Stimulated activated naive B cell treated with anti-CD40 and anti-IgM and Interleukin-4, amounts not matched to agents 10 μg/mL and 1 μg/mL and 100 μg/mL, for 72 hours (primary cell): ENCODE data around the gene MIEN1.

Experiments used
- ATAC-seq, 2 donors: fragments of 150-1000 bp; cut with Tn5 transposase; replicated peaks; 2 replicates each; pipeline ENCODE4 v1.10.0; 2021; ENCODE audit warnings: moderate library complexity in 1 of 2
- DNase-seq: peaks from one replicate; pipeline ENCODE4 v3.0.0; 2021
- H3K27ac Mint-ChIP-seq: one replicate; pipeline ENCODE4 v1.8.0; 2022; ENCODE audit warnings: mild to moderate bottlenecking, mixed read lengths
- H3K27me3 Mint-ChIP-seq, 2 donors: one replicate each; pipeline ENCODE4 v1.8.0; 2022; ENCODE audit warnings: mixed read lengths in 2 of 2
- H3K36me3 Mint-ChIP-seq, 2 donors: one replicate each; pipeline ENCODE4 v1.8.0; 2022; ENCODE audit warnings: mixed read lengths in 2 of 2, mild to moderate bottlenecking in 1 of 2
- H3K4me1 Mint-ChIP-seq, 2 donors: one replicate each; pipeline ENCODE4 v1.8.0; 2022; ENCODE audit warnings: mixed read lengths in 2 of 2, mild to moderate bottlenecking in 1 of 2
- H3K4me3 Mint-ChIP-seq, 2 donors: one replicate each; pipeline ENCODE4 v1.8.0; 2022; ENCODE audit warnings: mild to moderate bottlenecking in 2 of 2, mixed read lengths in 2 of 2, moderate library complexity in 1 of 2
- H3K9me3 Mint-ChIP-seq, 2 donors: one replicate each; pipeline ENCODE4 v1.8.0; 2022; ENCODE audit warnings: mixed read lengths in 2 of 2, mild to moderate bottlenecking in 1 of 2

The MIEN1 gene

DNA sequence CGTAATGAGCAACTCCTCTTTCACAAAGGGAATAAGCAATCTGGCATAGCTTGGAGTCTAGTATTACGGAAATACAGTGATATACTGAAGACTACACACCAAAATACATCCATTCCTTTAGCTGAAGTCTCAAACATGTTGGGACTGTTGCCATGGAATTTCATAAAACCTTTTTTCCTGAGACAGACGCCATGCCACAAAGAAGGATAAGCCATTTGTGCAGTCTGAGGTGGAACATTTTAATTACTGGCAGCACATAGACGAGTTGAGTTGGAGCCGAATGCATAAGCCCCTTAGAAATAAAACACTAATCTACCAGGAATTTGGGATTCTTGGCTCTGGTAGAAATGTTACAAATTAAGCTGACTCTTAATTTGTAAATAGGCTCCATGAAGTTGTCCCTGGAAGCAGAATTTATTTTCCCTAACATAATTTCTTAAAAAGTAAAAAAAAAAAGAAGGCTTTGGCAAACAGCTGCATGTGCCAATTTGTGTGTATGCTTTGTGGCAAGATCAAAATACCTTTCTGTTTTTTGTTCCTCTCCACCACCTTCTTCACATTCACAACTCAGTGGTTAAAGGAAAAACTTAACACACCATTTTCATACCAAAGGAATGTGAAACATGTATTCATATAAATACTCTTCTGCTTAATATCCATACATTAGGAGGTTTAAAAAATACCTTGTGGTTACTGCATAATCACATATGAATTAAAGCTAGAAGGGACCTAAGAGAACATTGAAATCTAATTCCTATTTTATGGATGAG, 32.9 kb upstream of the MIEN1 start:
- Mint-ChIP-seq H3K27ac (peak overlapping the region; percentile 21), H3K27me3 (no peaks in the 10 kb centered on the region), H3K9me3 (no peaks in the 10 kb centered on the region), H3K4me1 (peaks cover 53 to 80% of the 10 kb centered on the region in 2 donors), H3K4me3 (peak overlapping the region in 1 of 2 donors; percentile 32), H3K36me3 (peaks cover 62 to 78% of the 10 kb centered on the region in 2 donors)
- no peak for ATAC-seq
- no peak for DNase-seq

DNA sequence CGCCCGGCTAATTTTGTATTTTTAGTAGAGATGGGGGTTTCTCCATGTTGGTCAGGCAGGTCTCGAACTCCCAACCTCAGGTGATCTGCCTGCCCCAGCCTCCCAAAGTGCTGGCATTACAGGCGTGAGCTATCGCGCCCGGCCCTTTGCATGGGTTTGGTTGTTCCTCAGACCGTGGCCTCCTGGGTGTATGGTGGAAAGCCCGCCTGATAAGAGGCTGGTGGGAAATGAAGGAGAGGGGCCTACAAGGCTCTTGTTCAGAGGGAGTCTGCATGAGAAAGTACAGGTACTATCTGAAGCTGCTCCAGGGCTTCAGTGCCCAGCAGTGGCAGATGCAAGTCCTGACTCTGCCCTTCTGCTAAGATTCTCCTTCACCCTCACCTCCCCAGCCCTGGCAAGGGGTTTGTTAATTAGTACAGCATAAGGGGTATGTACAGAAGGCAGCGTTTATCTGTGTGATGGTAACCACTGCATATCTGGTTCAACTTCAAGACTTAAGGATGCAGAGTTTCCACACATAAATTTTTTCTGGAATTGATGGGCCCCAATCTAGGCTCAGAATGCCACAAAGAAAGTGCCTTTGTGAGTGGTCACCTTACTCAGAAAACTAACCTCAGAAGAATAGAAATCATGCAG, 31.6 kb upstream of the MIEN1 start:
- DNase-seq = no peak
- no peak for ATAC-seq
- Mint-ChIP-seq H3K9me3 (no peaks in the 10 kb centered on the region), H3K27me3 (no peaks in the 10 kb centered on the region), H3K4me3 (no peak overlapping the region), H3K27ac (peak overlapping the region; percentile 69), H3K4me1 (peaks cover 55 to 80% of the 10 kb centered on the region in 2 donors), H3K36me3 (peaks cover 51 to 72% of the 10 kb centered on the region in 2 donors)

DNA sequence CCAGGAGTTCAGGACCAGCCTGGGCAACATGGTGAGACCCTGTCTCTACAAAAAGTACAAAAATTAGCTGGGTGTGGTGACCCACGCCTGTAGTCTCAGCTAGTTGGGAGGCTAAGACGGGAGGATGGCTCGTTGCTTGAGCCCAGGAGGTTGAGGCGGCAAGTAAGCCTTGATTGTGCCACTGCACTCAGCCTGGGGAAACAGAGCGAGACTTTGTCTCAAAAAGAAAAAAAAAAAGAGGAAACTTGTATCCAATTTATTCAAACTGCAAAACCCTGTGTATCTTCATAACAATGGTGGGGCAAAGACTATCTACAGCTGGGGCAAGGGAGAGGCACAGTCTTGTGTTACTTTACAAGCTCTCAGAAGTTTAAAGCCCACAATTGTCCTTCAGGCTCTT, 28.9 kb upstream of the MIEN1 start:
- no peak for ATAC-seq
- Mint-ChIP-seq H3K27ac (peak overlapping the region; percentile 96), H3K27me3 (no peaks in the 10 kb centered on the region), H3K4me3 (peak overlapping the region; percentile 39 to 51), H3K9me3 (no peaks in the 10 kb centered on the region), H3K4me1 (peaks cover 53 to 77% of the 10 kb centered on the region in 2 donors), H3K36me3 (peaks cover 25 to 48% of the 10 kb centered on the region in 2 donors)
- DNase-seq = no peak

DNA sequence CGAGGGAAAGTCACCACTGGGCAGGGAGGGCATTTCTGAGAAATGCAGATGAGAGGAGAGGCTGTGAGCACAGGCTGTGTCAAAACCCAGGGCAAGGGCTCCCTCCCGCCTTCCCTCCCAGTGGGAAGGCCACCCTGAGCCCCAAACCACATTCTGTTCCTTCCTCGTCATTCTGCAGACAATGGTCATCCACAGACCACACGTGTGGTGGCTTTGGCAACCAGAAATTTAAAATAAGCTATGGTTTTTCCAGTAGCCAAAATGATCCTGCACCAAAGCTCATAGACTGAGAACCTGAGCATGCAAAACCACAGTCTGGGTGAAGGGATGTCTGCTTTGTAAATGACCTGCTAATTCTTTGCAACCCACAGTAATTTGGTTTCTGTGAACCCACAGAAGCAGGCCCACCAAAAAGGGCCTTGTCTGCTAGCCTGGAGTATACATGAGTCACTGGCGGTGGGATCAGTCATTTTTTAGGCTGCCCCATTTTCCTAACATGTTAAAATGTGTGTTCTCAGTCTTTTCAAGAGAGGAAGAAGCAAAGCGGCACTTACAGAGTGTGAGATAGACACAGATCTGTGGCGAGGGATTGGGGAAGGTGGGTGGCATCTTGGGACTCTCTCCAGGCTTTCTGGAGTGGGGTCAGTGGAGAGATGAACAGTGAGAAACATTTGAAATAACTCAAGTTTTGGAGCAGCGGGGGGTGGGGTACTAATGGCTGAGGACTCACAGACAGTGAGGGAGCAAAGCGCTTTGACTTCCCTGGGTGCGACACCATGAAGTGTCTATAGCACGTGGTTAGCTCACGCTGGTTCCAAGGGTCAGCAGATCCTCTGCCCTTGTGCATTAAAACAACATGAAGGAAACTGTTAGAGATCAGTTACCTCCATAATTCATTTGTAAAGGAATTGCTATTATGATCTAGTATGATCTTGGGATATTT, 27.9 kb upstream of the MIEN1 start:
- H3K9me3 Mint-ChIP-seq = no peaks in the 10 kb centered on the region
- peaks cover 57 to 82% of the 10 kb centered on the region in 2 donors for H3K4me1 Mint-ChIP-seq
- H3K4me3 Mint-ChIP-seq = peak overlapping the region; percentile 57 to 63
- ATAC-seq = peak; percentile 27 to 33
- no peaks in the 10 kb centered on the region for H3K27me3 Mint-ChIP-seq
- peak; percentile 69 for DNase-seq
- peak overlapping the region; percentile 96 for H3K27ac Mint-ChIP-seq
- peaks cover 28 to 47% of the 10 kb centered on the region in 2 donors for H3K36me3 Mint-ChIP-seq

DNA sequence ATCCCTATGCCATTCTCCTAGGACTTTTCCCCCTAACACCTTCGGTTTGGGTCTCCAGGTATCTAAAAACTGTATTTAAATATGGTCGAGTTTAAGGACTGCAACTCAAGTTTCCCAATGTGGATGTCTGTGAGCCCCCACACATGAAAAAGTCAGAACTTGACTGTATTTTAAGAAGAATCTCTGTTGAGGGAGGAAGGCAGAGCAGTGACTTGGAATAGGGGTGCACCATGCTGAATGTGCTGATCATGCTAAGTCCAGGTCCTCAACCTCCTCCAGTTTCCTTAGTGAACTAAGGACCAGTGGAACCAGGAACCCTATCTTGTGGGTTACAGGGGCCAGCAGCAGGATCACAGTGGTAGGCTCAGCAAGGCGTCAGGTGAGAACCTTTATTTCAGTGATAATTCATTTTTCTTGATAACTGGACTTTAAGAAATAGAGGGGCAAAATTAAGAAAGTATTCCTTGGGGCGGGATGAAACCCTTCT, 26.9 kb upstream of the MIEN1 start:
- Mint-ChIP-seq H3K9me3 (no peaks in the 10 kb centered on the region), H3K27me3 (no peaks in the 10 kb centered on the region), H3K4me1 (peaks cover 58 to 83% of the 10 kb centered on the region in 2 donors), H3K36me3 (peaks cover 24 to 40% of the 10 kb centered on the region in 2 donors), H3K4me3 (peak overlapping the region in 1 of 2 donors; percentile 54), H3K27ac (peak overlapping the region; percentile 96)
- no peak for DNase-seq
- ATAC-seq = no peak

DNA sequence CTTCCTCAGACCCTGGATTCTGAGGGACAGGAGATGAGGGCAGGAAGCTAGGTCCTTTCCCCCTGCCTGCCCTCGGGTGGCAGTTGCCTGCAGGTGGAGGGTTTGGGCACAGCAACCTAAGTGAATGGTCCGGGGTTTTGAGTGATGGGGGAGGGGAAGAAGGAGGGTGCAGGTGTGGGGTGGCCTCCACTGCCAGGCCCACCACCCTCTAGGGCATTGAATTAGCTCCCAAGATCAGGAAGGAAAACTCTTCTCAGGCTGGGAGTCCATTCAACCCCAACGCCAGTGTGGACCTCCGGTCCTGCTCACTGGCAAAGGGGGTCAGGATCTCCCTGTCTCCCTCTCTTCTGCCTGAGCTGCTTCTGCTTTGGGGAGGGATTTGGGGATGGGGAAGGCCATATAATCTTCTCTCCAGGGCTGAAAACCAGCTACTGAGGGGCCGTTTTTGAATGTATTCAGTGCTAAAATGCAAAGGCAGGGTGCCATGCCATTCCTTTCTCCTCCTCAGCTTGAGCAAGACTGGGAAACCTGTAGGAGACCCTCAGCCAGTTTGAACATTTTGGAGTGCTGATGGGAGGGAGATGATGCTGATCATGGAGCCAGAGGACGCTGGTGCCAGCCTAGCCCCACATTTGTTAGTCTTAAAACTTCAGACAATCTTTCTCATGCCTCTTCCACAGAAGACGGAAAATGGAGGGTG, 26.2 kb upstream of the MIEN1 start:
- Mint-ChIP-seq H3K4me3 (peak overlapping the region; percentile 75 to 90), H3K27ac (peak overlapping the region; percentile 96), H3K27me3 (no peaks in the 10 kb centered on the region), H3K4me1 (peaks cover 62 to 85% of the 10 kb centered on the region in 2 donors), H3K36me3 (peaks cover 23 to 36% of the 10 kb centered on the region in 2 donors), H3K9me3 (no peaks in the 10 kb centered on the region)
- DNase-seq = no peak
- ATAC-seq = no peak

DNA sequence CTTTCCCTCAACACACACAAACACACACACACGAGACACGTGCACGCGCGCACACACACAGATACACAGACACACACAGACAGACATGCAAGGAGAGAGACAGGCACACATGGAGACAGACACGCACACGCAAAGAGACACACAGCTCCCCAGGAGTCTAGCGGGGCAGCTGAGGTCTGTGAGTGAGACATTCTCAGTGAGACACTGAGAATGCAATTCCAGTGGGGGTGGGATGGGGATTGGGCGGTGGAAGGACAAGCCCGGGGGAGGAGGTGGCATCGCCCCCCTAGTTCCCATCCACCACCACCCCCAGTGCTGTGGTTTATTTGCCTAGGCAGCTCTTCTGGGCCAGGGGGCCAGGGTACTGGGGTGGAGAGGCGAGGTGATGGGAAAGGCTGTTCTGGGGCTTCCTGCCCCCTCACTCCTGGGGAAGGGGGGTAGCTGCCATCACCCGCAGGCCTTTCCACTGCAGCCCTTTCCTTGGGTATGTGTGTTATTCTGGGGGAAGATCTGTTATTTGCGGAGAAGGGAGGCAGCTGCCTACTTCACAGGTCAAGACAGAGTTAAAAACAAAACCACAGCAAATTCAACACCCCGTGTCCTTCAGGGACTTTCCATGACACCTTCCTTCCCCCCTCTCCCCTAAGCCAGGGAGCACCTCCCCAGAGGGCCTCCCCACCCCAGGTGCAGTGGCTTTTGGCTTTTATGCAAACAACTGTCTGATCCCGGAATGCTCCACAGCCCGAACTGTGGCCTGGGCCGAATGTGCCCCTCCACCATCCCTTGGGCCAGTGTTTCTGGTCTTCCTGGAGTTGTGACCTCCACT, 25.4 kb upstream of the MIEN1 start:
- H3K27me3 Mint-ChIP-seq = no peaks in the 10 kb centered on the region
- peak; percentile 36 to 40 for ATAC-seq
- DNase-seq = peak; percentile 83
- H3K27ac Mint-ChIP-seq = peak overlapping the region; percentile 96
- H3K4me1 Mint-ChIP-seq = peaks cover 64 to 87% of the 10 kb centered on the region in 2 donors
- H3K36me3 Mint-ChIP-seq = peaks cover 17 to 32% of the 10 kb centered on the region in 2 donors
- H3K9me3 Mint-ChIP-seq = no peaks in the 10 kb centered on the region
- peak overlapping the region; percentile 75 to 90 for H3K4me3 Mint-ChIP-seq

DNA sequence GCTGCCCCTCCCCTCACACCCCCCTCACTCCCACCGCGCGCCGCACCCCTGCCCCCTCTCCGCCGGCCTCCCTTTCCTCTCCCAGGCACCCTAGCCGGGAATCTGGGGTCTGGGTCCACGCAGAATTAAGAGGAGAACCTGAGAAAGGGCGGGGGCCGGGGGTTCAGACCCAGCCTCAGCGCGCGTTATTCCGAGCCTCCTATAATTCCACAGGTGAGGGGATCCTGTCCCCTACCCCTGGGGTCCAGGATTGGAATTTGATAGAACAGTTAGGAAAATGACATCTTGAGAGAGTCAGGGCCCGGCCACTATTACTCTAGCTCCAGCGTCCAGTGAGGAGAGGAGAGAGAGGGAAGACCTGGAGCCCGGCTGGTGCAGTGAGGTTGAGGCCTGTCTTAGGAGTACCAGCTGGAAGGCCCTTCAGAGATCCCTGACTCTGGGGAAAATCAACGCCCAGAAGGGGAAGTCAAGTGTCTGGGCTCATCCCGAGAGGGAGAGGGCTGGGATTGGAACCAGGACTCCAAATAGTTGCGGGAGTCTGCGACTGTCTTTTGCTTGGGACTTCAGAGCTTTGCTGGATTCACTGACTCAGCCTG, 24.7 kb upstream of the MIEN1 start:
- peaks cover 16 to 27% of the 10 kb centered on the region in 2 donors for H3K36me3 Mint-ChIP-seq
- H3K4me3 Mint-ChIP-seq = peak overlapping the region; percentile 75 to 90
- no peaks in the 10 kb centered on the region for H3K9me3 Mint-ChIP-seq
- no peak for ATAC-seq
- DNase-seq = no peak
- no peaks in the 10 kb centered on the region for H3K27me3 Mint-ChIP-seq
- peaks cover 64 to 83% of the 10 kb centered on the region in 2 donors for H3K4me1 Mint-ChIP-seq
- peak overlapping the region; percentile 96 for H3K27ac Mint-ChIP-seq

DNA sequence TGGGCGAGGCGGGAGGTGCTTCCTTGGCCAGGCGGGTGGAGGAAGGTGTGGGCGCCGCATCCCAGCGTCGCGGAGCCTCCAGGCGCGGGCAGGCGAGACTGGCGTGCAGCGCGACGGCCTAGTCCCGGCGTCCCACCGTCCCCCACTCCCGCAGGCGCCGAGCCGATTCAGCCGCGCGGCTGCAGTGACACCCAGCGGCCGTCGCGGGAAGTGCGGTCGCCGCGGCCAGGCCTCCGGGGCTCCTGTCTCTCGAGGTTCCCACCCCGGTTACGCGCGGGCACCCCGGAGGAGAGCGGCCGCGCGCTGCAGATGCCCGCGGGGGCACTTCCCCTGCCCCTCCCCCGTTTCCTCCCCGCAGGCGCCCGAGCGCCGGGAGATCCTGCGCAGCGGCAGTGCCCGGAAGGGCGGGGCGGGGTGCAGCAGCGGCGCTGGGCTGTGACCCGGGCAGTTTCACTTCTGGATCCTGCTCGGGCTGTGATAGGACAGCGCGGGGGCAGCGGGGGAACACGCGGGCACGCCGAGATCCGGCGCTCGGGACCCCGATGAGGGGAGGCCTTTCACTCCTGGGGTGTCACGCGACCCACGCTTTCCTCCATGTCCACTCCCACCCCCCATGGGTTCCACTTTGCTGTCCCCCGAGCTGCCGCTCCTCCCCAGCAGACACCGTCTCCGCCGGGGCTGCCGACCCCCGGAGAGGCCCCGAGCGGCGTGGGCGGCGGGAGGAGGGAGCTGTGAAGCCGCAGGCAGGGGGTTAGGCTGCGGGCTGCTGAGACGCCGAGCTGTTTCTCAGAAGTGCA, 24.0 kb upstream of the MIEN1 start:
- peaks cover 12 to 21% of the 10 kb centered on the region in 2 donors for H3K36me3 Mint-ChIP-seq
- H3K9me3 Mint-ChIP-seq = no peaks in the 10 kb centered on the region
- H3K27ac Mint-ChIP-seq = peak overlapping the region; percentile 96
- ATAC-seq = peak; percentile 71 to 76
- H3K27me3 Mint-ChIP-seq = no peaks in the 10 kb centered on the region
- H3K4me3 Mint-ChIP-seq = peak overlapping the region; percentile 87 to 90
- peak; percentile 100 for DNase-seq
- H3K4me1 Mint-ChIP-seq = peaks cover 59 to 79% of the 10 kb centered on the region in 2 donors

DNA sequence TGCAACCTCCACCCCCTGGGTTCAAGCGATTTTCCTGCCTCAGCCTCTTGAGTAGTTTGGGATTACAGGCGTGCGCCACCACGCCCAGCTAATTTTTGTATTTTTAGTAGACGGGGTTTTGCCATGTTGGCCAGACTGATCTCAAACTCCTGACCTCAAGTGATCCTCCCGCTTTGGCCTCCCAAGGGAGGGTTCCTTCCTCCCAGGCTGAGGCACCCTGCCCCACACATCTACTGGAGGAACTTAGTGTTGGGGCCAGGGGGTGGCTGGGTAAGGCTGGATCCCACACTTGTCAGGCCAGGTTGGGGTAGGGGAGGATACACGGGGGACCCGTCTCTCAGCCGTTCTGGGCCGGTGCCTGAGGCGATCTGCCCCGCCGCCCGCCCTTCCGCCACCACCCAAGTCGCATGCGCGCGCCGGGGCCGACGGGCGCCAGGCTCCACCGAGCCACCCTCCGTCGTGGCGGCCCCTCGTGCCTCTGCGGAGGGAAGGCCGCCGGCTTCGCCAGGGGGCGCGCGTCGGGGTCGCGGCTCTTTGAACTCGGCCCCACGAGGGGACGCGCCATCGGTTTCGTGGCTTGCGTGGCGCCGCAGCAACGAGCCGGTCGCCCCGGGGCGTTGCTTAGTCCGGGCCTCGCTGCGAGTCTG, 23.3 kb upstream of the MIEN1 start:
- Mint-ChIP-seq H3K27me3 (no peaks in the 10 kb centered on the region), H3K27ac (peak overlapping the region; percentile 96), H3K9me3 (no peaks in the 10 kb centered on the region), H3K36me3 (peaks cover 8 to 15% of the 10 kb centered on the region in 2 donors), H3K4me3 (peak overlapping the region; percentile 87 to 90), H3K4me1 (peaks cover 52 to 73% of the 10 kb centered on the region in 2 donors)
- ATAC-seq (peak; percentile 18 to 19), DNase-seq (no peak)

DNA sequence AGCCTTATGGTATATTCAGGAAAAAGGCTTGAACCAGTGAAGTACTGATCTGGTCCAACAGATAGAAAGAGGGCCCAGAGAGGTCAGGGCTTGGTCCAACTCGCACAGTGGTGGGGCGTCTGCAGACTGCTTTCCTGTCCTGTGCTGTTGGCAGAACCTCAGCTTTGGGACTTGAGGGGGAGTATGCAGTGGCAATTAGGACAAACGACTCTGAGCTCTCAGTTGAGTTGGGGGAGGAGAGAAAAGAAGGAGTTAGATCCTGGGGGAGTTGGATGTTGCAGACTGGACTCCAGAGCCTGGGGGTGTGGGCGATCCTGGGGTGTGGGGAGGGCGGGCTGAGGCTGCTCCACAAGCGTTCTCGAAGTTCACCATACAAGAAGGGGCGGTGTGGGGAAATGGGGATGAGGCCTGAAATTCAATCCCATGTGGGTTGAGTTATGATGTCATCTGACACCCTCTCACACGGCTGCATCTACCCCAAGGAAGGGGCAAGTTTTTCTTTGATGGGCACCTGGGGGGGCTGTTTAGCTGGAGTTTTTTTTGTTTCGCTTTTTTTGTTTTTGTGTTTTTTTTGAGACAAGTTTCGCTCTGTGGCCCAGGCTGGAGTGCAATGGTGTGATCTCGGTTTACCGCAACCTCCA, 22.0 kb upstream of the MIEN1 start:
- no peaks in the 10 kb centered on the region for H3K27me3 Mint-ChIP-seq
- peak overlapping the region; percentile 96 for H3K27ac Mint-ChIP-seq
- H3K9me3 Mint-ChIP-seq = no peaks in the 10 kb centered on the region
- H3K4me1 Mint-ChIP-seq = peaks cover 40 to 60% of the 10 kb centered on the region in 2 donors
- peak overlapping the region; percentile 47 to 73 for H3K4me3 Mint-ChIP-seq
- DNase-seq (no peak), ATAC-seq (no peak)
- H3K36me3 Mint-ChIP-seq = peaks cover 4 to 10% of the 10 kb centered on the region in 2 donors
